HuH-7.5 (cell line): Measurements from ENCODE around the gene NR0B2.
"Not testable (repeated sequence)": the region's sequence is repeated elsewhere in the genome, so short reads cannot be mapped to it uniquely, and the experiment has no call there.

Experiments
- DNase-seq: peaks from one replicate; pipeline ENCODE4 v3.0.0; 2011; ENCODE audit warnings: low spot score

The NR0B2 gene, protein sequence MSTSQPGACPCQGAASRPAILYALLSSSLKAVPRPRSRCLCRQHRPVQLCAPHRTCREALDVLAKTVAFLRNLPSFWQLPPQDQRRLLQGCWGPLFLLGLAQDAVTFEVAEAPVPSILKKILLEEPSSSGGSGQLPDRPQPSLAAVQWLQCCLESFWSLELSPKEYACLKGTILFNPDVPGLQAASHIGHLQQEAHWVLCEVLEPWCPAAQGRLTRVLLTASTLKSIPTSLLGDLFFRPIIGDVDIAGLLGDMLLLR

GRCh38 chr1:26913754-26914619 lies at the start of gene NR0B2:
Gene NR0B2 (minus strand): TSS chr1:26913975. CDS start chr1:26913940, 35 bp downstream.
- DNase-seq, result peak; percentile 63

DNA sequence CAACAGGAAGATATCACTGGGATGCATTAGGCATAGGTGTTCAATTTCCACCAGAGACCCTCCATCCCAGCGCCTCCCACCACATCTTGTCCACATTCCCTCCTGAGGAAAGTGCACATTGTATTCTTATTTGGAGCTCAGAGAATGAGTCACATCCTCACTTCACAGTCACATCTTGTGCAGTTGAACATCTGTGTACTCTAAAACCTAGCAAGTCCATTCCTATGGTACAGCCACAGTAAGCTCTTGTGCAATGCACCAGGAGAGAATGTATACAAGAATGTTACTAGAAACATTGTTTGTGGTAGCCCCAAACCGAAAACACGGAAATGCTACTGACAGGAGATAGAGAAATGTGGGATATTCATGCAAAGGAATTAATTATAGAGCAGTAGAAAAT lies 48.1 kb upstream of the NR0B2 start:
- no peak for DNase-seq

- DNase-seq, result no peak
These were observed 46.8 kb upstream of the NR0B2 start for GRCh38 chr1:26960625-26960966.

GRCh38 chr1:26959722-26960624 lies 46.2 kb upstream of the NR0B2 start, which contains the start of gene KDF1:
Gene KDF1 (minus strand): TSS chr1:26960468. CDS start chr1:26952380, 8,088 bp downstream.
- no peak for DNase-seq

GRCh38 chr1:26959270-26959669 lies 45.5 kb upstream of the NR0B2 start:
- no peak for DNase-seq

DNA sequence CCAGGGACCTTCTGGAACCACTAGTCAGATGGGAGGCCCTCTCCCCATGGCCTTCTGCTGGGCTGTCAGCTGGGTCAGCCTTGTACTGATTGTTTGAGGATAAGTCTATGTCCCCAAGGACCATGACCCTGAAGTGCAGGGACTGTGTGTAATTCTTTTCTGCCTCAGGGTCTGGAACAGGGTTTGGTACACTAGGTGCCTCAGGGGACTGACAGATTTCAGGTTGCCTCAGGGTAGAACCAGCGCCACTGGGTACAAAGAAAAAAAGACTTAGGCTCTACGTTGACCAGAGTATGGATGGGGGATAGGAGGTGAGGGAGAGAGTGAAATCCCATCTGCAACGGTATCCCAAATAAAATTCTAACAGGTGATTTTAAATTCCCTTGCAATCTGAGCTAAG lies 43.5 kb upstream of the NR0B2 start:
- DNase-seq, result no peak

DNA sequence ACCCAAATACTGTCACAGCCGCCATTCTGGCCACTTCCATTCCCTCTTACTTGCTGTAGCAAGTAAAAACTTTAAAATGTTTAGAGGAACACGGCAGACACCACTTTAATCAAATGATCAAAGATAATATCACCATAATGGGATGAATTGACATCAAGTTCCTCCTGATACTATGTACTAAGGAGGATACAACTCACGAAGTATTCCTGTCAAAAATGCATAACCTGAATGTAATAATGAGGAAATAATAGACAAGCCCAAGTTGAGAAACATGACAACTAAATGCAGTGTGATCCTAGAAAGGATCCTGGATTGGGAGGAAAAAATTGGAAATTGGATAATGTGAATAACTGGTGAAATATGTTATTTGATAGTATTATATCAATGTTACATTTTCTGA lies 42.5 kb upstream of the NR0B2 start:
- DNase-seq, result no peak

GRCh38 chr1:26953374-26953773 lies 39.6 kb upstream of the NR0B2 start:
- no peak for DNase-seq

- DNase-seq, result no peak
These were observed 38.2 kb upstream of the NR0B2 start for GRCh38 chr1:26951821-26952497.

- DNase-seq, result no peak
These were observed 37.4 kb upstream of the NR0B2 start for GRCh38 chr1:26951216-26951615.

- no peak for DNase-seq
These were observed 36.8 kb upstream of the NR0B2 start for GRCh38 chr1:26950602-26951001.

GRCh38 chr1:26949926-26950319 lies 36.1 kb upstream of the NR0B2 start:
- DNase-seq, result no peak

- DNase-seq, result no peak
These were observed 35.6 kb upstream of the NR0B2 start for GRCh38 chr1:26949266-26949925.

DNA sequence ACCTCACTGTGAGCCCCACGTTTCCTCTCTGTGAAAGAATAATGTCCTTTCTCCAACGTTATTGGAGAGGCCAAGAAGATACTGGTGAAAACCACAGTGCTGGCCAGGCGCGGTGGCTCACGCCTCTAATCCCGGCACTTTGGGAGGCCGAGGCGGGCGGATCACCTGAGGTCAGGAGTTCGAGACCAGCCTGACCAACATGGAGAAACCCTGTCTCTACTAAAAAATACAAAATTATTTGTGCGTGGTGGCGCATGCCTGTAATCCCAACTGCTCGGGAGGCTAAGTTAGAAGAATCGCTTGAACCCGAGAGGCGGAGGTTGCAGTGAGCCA lies 34.9 kb upstream of the NR0B2 start:
- DNase-seq, result not testable (repeated sequence)

GRCh38 chr1:26946270-26946669 lies 32.5 kb upstream of the NR0B2 start:
- no peak for DNase-seq

GRCh38 chr1:26945728-26946127 lies 32.0 kb upstream of the NR0B2 start:
- no peak for DNase-seq

DNA sequence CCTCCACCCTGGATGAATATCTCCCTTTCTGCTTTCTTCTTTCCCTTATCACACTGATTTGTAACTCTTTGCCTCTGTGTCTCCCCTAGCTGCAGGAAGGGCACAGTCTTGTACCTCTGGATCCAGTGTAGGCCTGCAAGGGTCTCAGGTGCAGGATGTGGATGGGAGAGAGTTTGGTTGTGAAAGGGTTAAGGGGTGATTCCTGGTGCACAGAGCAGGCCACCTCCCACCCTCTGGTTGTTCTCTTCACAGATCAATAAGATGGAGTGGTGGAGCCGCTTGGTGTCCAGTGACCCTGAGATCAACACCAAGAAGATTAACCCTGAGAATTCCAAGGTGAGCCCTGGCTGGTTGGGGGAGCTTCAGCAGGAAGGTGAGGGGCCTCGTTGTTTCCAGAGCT lies 31.4 kb upstream of the NR0B2 start:
- no peak for DNase-seq

GRCh38 chr1:26942656-26943055 lies 28.9 kb upstream of the NR0B2 start:
- DNase-seq, result no peak

DNA sequence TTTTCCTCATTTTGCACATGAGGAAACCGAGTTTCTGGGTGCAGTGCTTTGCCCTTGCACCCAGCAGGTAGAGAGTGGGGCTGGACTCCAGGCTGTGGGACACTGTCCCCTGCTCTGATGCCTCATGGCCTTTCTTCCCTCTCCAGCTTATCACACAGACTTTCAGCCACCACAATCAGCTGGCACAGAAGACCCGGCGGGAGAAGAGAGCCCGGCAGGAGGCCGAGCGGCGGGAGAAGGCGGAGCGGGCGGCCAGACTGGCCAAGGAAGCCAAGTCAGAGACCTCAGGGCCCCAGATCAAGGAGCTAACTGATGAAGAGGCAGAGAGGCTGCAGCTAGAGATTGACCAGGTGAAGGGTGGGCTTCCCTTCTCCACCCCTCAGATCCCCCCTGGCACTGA lies 27.5 kb upstream of the NR0B2 start:
- DNase-seq, result no peak

GRCh38 chr1:26938659-26939025 lies 24.9 kb upstream of the NR0B2 start:
- no peak for DNase-seq

- no peak for DNase-seq
These were observed 24.4 kb upstream of the NR0B2 start for GRCh38 chr1:26938004-26938658.
